HepG2 (cell line): ENCODE data around the gene HNRNPF. TPM values are rescaled to one million over a fixed set of nuclear protein-coding genes. Genes with fewer than 3 reads are reported as not detected.

Experiments used
- ATAC-seq: fragments of 200-7000 bp; cut with Tn5 transposase; 3 replicates; pipeline ENCODE4 v1.9.1; 2020; ENCODE audit warnings: mild to moderate bottlenecking, moderate library complexity
- BruUV-seq: library from RNA; stranded (reverse); fragments of 400-500 nt; replicated peaks from 2 replicates; lab custom pipeline; 2021; lab: Mats Ljungman, UMichigan
- CTCF ChIA-PET: fragments of 300-600 bp; formaldehyde crosslinking; extraction: SDS; loops from one replicate; lab custom pipeline; 2021; ENCODE audit warnings: low total read pairs, inconsistent platforms, low intra/inter-chr PET ratio; lab: Yijun Ruan, JAX
- POLR2A ChIA-PET: fragments of 350-600 bp; sonication (Branson Sonifier 250); formaldehyde crosslinking; loops from one replicate; lab custom pipeline; 2020; ENCODE audit warnings: antibody characterized with exemption, inconsistent platforms; lab: Yijun Ruan, JAX
- DNase-seq: peaks from one replicate; pipeline ENCODE4 v3.0.0-alpha.2; 2015; ENCODE audit warnings: low spot score
- FAIRE-seq: peaks from 3 replicates; lab custom pipeline; 2011; peaks lifted over from hg19 to GRCh38; lab: Jason Lieb, UNC
- H2AFZ ChIP-seq: one replicate; pipeline ENCODE4 v1.6.1; 2011; ENCODE audit warnings: low read length, inconsistent platforms
- H3K27ac ChIP-seq: fragments of 300-600 bp; 3 replicates; pipeline ENCODE4 v1.8.0; 2011; ENCODE audit warnings: mixed run types, mild to moderate bottlenecking, mixed read lengths, low read length, inconsistent platforms; ENCODE audit not compliant: insufficient read depth; ENCODE audit errors: extremely low read length
- H3K27me3 ChIP-seq, 2 experiments: fragments of 200-600 bp in 1 of 2; 2 replicates in 1 of 2; 3 replicates in 1 of 2; pipeline versions ENCODE4 v1.6.0 to v1.8.0; 2011; ENCODE audit warnings: low read length in 2 of 2, mild to moderate bottlenecking in 2 of 2, moderate library complexity in 2 of 2, inconsistent platforms in 1 of 2; ENCODE audit not compliant: insufficient read depth in 2 of 2, control insufficient read depth in 1 of 2
- H3K36me3 ChIP-seq, 2 experiments: fragments of 200-600 bp in 1 of 2; replicated peaks in 1 of 2; 2 replicates in 1 of 2; 3 replicates in 1 of 2; pipeline versions ENCODE4 v1.5.1 to v1.8.0; 2011; ENCODE audit warnings: low read length in 2 of 2, inconsistent platforms in 1 of 2; ENCODE audit not compliant: insufficient read depth in 2 of 2, control insufficient read depth in 1 of 2
- H3K4me1 ChIP-seq: 2 replicates; pipeline ENCODE4 v1.5.1; 2012; ENCODE audit warnings: low read length, inconsistent platforms; ENCODE audit not compliant: insufficient read depth
- H3K4me2 ChIP-seq: 2 replicates; pipeline ENCODE4 v1.6.0; 2011; ENCODE audit warnings: low read depth, low read length, inconsistent platforms
- H3K4me3 ChIP-seq, 3 experiments: fragments of 200-600 bp in 1 of 3; sonication (generic), shearing (Covaris generic) in 1 of 3; replicated peaks in 1 of 3; 2 replicates each; pipeline ENCODE4 v1.5.1; 2011 to 2016; ENCODE audit warnings: low read length in 3 of 3, inconsistent platforms in 2 of 3, low read depth in 2 of 3, mild to moderate bottlenecking in 2 of 3, control low read depth in 1 of 3, mixed read lengths in 1 of 3; ENCODE audit not compliant: insufficient read depth in 1 of 3
- H3K79me2 ChIP-seq: one replicate; pipeline ENCODE4 v1.6.1; 2011; ENCODE audit warnings: low read length, inconsistent platforms; ENCODE audit not compliant: insufficient read depth
- H3K9ac ChIP-seq: 2 replicates; pipeline ENCODE4 v1.6.0; 2011; ENCODE audit warnings: mild to moderate bottlenecking, low read depth, low read length, inconsistent platforms; ENCODE audit not compliant: insufficient read depth
- H3K9me3 ChIP-seq: 2 replicates; pipeline ENCODE4 v1.5.1; 2012; ENCODE audit warnings: mild to moderate bottlenecking, low read length
- H4K20me1 ChIP-seq: 2 replicates; pipeline ENCODE4 v1.6.0; 2011; ENCODE audit warnings: inconsistent platforms, mild to moderate bottlenecking, low read length, moderate library complexity; ENCODE audit not compliant: insufficient read depth
- AGO2 ChIP-seq: fragments of 200-400 bp; formaldehyde crosslinking; optimal IDR thresholded peaks from 2 replicates; pipeline ENCODE3; 2017; ENCODE audit warnings: mild to moderate bottlenecking, low read depth, low read length, moderate library complexity
- CEBPG ChIP-seq: IDR thresholded peaks from 2 replicates; pipeline ENCODE4 v1.6.1; 2016
- NRL ChIP-seq: sonication (generic); formaldehyde crosslinking; IDR thresholded peaks from 2 replicates; pipeline ENCODE4 v1.5.0; 2020; ENCODE audit warnings: missing genetic modification reagents, mild to moderate bottlenecking, moderate library complexity, borderline replicate concordance
- POLR2A ChIP-seq, 2 experiments: IDR thresholded peaks; 2 replicates each; pipeline ENCODE4 v1.6.1; 2011; ENCODE audit warnings: low read depth in 2 of 2, low read length in 2 of 2, mild to moderate bottlenecking in 1 of 2, moderate library complexity in 1 of 2; ENCODE audit not compliant: insufficient read depth in 1 of 2
- POLR2G ChIP-seq: fragments of 200-400 bp; formaldehyde crosslinking; IDR thresholded peaks from 2 replicates; pipeline ENCODE4 v1.6.1; 2018; ENCODE audit warnings: mild to moderate bottlenecking, low read depth, low read length, moderate library complexity
- RBM22 ChIP-seq: fragments of 200-400 bp; formaldehyde crosslinking; optimal IDR thresholded peaks from 2 replicates; pipeline ENCODE3; 2017; ENCODE audit warnings: mild to moderate bottlenecking, low read length, moderate library complexity
- SCMH1 ChIP-seq: sonication (generic); formaldehyde crosslinking; IDR thresholded peaks from 2 replicates; pipeline ENCODE4 v1.9.0; 2021; ENCODE audit warnings: missing genetic modification reagents, mild to moderate bottlenecking, borderline replicate concordance
- ZHX2 ChIP-seq, 2 experiments: sonication (generic) in 1 of 2; formaldehyde crosslinking in 1 of 2; IDR thresholded peaks; 2 replicates each; pipeline versions ENCODE4 v1.6.1 to v1.9.0; 2014 to 2022; ENCODE audit warnings: antibody characterized with exemption in 1 of 2, borderline replicate concordance in 1 of 2, inconsistent platforms in 1 of 2, low read depth in 1 of 2, missing genetic modification reagents in 1 of 2
- ZNF546 ChIP-seq: sonication (generic); formaldehyde crosslinking; conservative IDR thresholded peaks from 2 replicates; pipeline ENCODE4 v1.8.1; 2023; ENCODE audit warnings: mild to moderate bottlenecking, missing genetic modification reagents
- ZNF687 ChIP-seq: sonication (generic); formaldehyde crosslinking; IDR thresholded peaks from 2 replicates; pipeline ENCODE4 v1.5.1; 2020; ENCODE audit warnings: mild to moderate bottlenecking, missing genetic modification reagents, moderate library complexity
- WGBS: methylation state at CpG from one replicate; pipeline ENCODE4 v1.1.6; 2017; ENCODE audit warnings: low lambda C conversion rate; 5-methylcytosine and 5-hydroxymethylcytosine counted together
- in situ Hi-C: cut with HindIII; loops from 2 replicates; pipeline ENCODE4 v1.10.0; 2017; ENCODE audit warnings: low pct_unique_long_range_greater_than_20kb; ENCODE audit not compliant: extremely low pct_ligation_motif_present
- intact Hi-C: fragments of 100-400 bp; cut with micrococcal nuclease; formaldehyde crosslinking; loops from one replicate; pipeline ENCODE4 v1.10.0; 2022; ENCODE audit not compliant: unreplicated experiment
- polyA plus RNA-seq, 8 experiments: library from polyadenylated mRNA; depleted of rRNA in 3 of 8; stranded (reverse) in 7 of 8; unstranded in 1 of 8; fragments of >200 nt; fragmentation: Illumina TruSeq in 4 of 8; extraction: Trizol in 4 of 8; gene quantifications; 2 replicates each; pipeline versions ENCODE4 v1.2.1 to v1.2.3, GENCODE V29; 2011 to 2016; ENCODE audit warnings: low read depth in 4 of 8, missing spikeins in 1 of 8, mixed read lengths in 1 of 8; ENCODE audit not compliant: insufficient read depth in 1 of 8
- total RNA-seq, 5 experiments: library from RNA; depleted of rRNA; stranded (reverse); fragments of >200 nt; fragmentation: Illumina TruSeq; extraction: Trizol; gene quantifications; 2 replicates each; pipeline ENCODE4 v1.2.3, GENCODE V29; 2016; ENCODE audit warnings: low read depth in 1 of 5

Gene HNRNPF
- total and polyA plus RNA-seq, 2 of the 13 experiments (the other 11 are each of a cell fraction or from before 2014, with no cell fraction given): 166 to 308 TPM

GRCh38 chr10:43386981-43387677 is 21.9 kb downstream of the HNRNPF start:
- CTCF ChIA-PET: no interaction called here
- FAIRE-seq: no peak
- 97% methylated on average over 23 of the region's 29 CpGs for WGBS
- H3K79me2 ChIP-seq: peaks cover 44% of the 10 kb centered on the region
- no peak for DNase-seq
- no peak overlapping the region for H3K4me2 ChIP-seq
- H2AFZ ChIP-seq: no peak overlapping the region
- ATAC-seq: no peak
- TF ChIP-seq ZHX2 (IDR thresholded peaks at IDR 0.05; ENCODE audit: low read depth) (no peak), ZHX2 (CRISPR knock-in tag; IDR thresholded peaks at IDR 0.05; ENCODE audit: borderline replicate concordance) (no peak), ZNF687 (0 out of 2 replicates have a peak, but pooled peaks have one; percentile 15), SCMH1 (CRISPR knock-in tag) (no peak), RBM22 (peak; percentile 76), ZNF546 (CRISPR knock-in tag) (no peak), NRL (no peak), POLR2G (peak; percentile 39; the same call in 1 of the 2 replicates), POLR2A (IDR thresholded peaks at IDR 0.05; ENCODE audit: insufficient read depth in 1 of 2, low read depth in 2 of 2, low read length in 2 of 2) (peak; percentile 13 to 20; a peak in 1 of 4 replicates), AGO2 (peak; percentile 32), CEBPG (CRISPR knock-in tag) (no peak)
- no peak overlapping the region for H3K4me3 ChIP-seq
- H3K9ac ChIP-seq: no peak overlapping the region
- POLR2A ChIA-PET: interaction anchor here (2.6 to 3.3 kb wide), 2 partner anchors 9 to 21 kb away, joined by 9 to 22 read pairs; no protein-coding TSS in a partner anchor
- no peaks in the 10 kb centered on the region for H3K27me3 ChIP-seq
- intact Hi-C loops (no loop called here), in situ Hi-C loops (no loop called here)
- H3K36me3 ChIP-seq: peaks cover 22 to 59% of the 10 kb centered on the region in 2 experiments
- peaks cover 69% of the 10 kb centered on the region for H4K20me1 ChIP-seq
- TSS peak; percentile 27 for BruUV-seq
- no peaks in the 10 kb centered on the region for H3K9me3 ChIP-seq
- H3K27ac ChIP-seq: no peak overlapping the region
- H3K4me1 ChIP-seq: peaks cover 51% of the 10 kb centered on the region
